ENCODE results near the gene RNF223. TPM values are rescaled to one million over a fixed set of nuclear protein-coding genes. Genes with fewer than 3 reads are reported as not detected.

The RNF223 gene
- total and polyA plus RNA-seq, 4 donors, result 0.54 to 2.4 (median 1.4) TPM

DNA sequence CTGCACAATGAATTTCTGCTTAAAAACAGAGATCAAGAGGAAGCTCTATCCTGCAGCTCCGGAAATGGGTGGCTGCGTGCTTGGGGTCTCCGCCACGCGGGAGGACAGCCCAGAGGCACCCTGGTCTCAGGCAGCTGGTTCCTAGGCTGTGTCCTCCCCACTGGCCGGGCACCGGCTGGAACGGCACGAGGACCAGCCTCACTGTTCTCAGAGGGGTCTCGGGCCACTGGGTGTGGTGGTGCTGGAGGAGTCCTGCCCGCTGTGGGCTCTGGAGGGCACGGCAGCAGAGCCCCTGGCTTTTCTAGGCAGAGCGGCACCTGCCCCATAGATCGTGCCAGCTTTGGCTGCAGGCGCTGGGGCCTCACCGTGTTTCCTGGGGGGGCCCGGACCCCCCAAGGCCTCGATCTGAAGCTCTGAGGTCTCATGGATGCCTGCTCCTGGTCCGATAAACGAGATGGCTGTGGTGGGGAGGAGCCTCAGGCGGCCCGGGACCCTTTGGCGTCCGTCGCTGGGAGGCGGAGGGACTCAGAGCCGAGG is 8.2 kb upstream of the RNF223 start:
- H3K9me3 ChIP-seq (ENCODE audit: control insufficient read depth in 4 of 4, insufficient read depth in 3 of 4, low read length in 3 of 4), result no peaks in the 10 kb centered on the region
- DNase-seq (peak in 1 of 3 donors; percentile 10), ATAC-seq (ENCODE audit: insufficient read depth, low FRiP score) (no peak)
- no peak overlapping the region for H3K4me3 ChIP-seq
- WGBS, 2 donors, result 93 to 94% methylated on average over 27 of the region's 27 CpGs
- H3K27me3 ChIP-seq (ENCODE audit: control insufficient read depth in 3 of 3, insufficient read depth in 3 of 3, low read length in 2 of 3), result peaks cover 0 to 3% (median 0%) of the 10 kb centered on the region in 3 donors
- TF ChIP-seq, protein P1, sequence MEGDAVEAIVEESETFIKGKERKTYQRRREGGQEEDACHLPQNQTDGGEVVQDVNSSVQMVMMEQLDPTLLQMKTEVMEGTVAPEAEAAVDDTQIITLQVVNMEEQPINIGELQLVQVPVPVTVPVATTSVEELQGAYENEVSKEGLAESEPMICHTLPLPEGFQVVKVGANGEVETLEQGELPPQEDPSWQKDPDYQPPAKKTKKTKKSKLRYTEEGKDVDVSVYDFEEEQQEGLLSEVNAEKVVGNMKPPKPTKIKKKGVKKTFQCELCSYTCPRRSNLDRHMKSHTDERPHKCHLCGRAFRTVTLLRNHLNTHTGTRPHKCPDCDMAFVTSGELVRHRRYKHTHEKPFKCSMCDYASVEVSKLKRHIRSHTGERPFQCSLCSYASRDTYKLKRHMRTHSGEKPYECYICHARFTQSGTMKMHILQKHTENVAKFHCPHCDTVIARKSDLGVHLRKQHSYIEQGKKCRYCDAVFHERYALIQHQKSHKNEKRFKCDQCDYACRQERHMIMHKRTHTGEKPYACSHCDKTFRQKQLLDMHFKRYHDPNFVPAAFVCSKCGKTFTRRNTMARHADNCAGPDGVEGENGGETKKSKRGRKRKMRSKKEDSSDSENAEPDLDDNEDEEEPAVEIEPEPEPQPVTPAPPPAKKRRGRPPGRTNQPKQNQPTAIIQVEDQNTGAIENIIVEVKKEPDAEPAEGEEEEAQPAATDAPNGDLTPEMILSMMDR (IDR thresholded peaks at IDR 0.05; ENCODE audit: control extremely low read depth, extremely low read depth), result no peak
- peaks cover 0 to 12% (median 9%) of the 10 kb centered on the region in 5 donors for H3K4me1 ChIP-seq (ENCODE audit: control insufficient read depth in 5 of 5, insufficient read depth in 5 of 5, low read length in 5 of 5)
- H3K9ac ChIP-seq (ENCODE audit: insufficient read depth in 1 of 2, low read length in 2 of 2), result no peak overlapping the region
- H3K27ac ChIP-seq (ENCODE audit: low read depth in 1 of 2, low read length in 1 of 2), result no peak overlapping the region
- H3K36me3 ChIP-seq (ENCODE audit: control insufficient read depth in 4 of 4, insufficient read depth in 4 of 4, low read length in 4 of 4), result peaks cover 0 to 15% (median 0%) of the 10 kb centered on the region in 4 donors

DNA sequence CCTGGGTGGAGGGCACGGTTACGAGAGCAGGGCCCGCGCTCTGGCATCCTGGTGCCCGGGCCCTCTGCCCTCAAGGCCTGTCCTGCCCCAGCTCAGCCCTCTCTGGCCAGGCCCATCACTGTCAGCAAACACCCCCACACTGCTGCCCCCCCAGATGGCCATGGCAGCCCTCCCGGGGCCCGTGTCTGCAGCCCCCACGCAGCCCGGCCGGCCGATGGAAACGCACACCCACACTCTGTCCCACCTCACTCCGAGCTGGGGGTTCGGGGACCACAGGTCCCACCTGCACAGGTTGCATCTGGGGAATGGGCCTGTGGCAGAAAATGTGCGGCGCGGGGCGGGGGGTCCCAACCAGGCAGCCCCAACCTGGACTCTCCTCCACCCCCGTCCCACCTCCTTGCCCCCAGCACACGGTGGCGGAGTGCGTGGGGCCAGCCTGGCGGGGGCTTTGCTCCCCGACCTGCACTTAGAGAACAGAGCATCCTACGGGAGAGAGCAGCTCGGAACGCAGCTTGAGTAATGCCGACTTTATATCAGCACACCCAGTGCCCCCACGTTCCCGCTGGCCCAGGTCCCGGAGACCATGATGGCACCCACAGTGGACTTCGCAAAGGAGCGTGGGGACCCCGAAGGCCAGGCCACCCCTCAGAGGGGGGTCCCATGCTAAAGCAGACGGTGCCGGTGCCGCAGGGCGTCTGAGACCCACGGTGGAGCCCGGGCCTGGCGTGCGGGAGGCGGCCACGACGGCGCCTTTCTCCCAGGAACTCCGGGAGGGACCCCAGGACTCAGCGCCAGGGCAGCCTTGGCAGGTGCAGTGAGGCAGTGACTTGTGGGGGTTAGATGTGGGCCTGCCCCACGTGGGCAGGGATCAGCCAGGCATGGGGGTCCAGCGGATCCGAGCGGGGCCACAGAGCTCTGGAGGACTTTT is 7.5 kb upstream of the RNF223 start:
- 92% methylated on average over 52 of the region's 52 CpGs for WGBS, 2 donors
- TF ChIP-seq, protein P1 (IDR thresholded peaks at IDR 0.05; ENCODE audit: control extremely low read depth, extremely low read depth), result no peak
- no peak overlapping the region for H3K4me3 ChIP-seq
- DNase-seq (peak in 1 of 3 donors; percentile 9), ATAC-seq (ENCODE audit: insufficient read depth, low FRiP score) (no peak)
- H3K9me3 ChIP-seq (ENCODE audit: control insufficient read depth in 4 of 4, insufficient read depth in 3 of 4, low read length in 3 of 4), result no peaks in the 10 kb centered on the region
- H3K27ac ChIP-seq (ENCODE audit: low read depth in 1 of 2, low read length in 1 of 2), result no peak overlapping the region
- H3K4me1 ChIP-seq (ENCODE audit: control insufficient read depth in 5 of 5, insufficient read depth in 5 of 5, low read length in 5 of 5), result peaks cover 0 to 12% (median 9%) of the 10 kb centered on the region in 5 donors
- peaks cover 0 to 3% (median 0%) of the 10 kb centered on the region in 3 donors for H3K27me3 ChIP-seq (ENCODE audit: control insufficient read depth in 3 of 3, insufficient read depth in 3 of 3, low read length in 2 of 3)
- H3K36me3 ChIP-seq (ENCODE audit: control insufficient read depth in 4 of 4, insufficient read depth in 4 of 4, low read length in 4 of 4), result peaks cover 0 to 15% (median 0%) of the 10 kb centered on the region in 4 donors
- H3K9ac ChIP-seq (ENCODE audit: insufficient read depth in 1 of 2, low read length in 2 of 2), result no peak overlapping the region

DNA sequence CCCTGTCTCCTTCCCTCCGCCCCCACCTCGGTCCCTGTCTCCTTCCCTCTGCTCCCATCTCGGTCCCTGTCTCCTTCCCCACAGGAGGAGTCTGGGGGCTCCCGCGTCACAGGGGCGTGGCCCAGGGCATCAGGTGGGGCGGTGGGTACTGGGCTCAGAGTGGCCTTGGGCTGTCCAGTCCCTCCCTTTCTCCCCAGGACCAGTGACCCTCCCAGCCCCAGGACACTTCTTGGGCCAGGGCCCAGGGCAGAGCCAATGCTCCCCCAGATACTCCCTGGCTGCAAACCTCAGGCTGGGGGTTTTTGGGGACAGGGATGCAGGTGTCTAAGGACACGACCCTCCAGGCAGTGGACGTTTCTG is 6.8 kb upstream of the RNF223 start:
- Histone ChIP-seq H3K9me3 (ENCODE audit: control insufficient read depth in 4 of 4, insufficient read depth in 3 of 4, low read length in 3 of 4) (no peaks in the 10 kb centered on the region), H3K27me3 (ENCODE audit: control insufficient read depth in 3 of 3, insufficient read depth in 3 of 3, low read length in 2 of 3) (peaks cover 0 to 3% (median 0%) of the 10 kb centered on the region in 3 donors), H3K4me1 (ENCODE audit: control insufficient read depth in 5 of 5, insufficient read depth in 5 of 5, low read length in 5 of 5) (peaks cover 0 to 12% (median 9%) of the 10 kb centered on the region in 5 donors), H3K27ac (ENCODE audit: low read depth in 1 of 2, low read length in 1 of 2) (no peak overlapping the region), H3K36me3 (ENCODE audit: control insufficient read depth in 4 of 4, insufficient read depth in 4 of 4, low read length in 4 of 4) (peaks cover 0 to 15% (median 0%) of the 10 kb centered on the region in 4 donors), H3K4me3 (no peak overlapping the region), H3K9ac (ENCODE audit: insufficient read depth in 1 of 2, low read length in 2 of 2) (no peak overlapping the region)
- WGBS, 2 donors, result 55 to 68% methylated on average over 9 of the region's 9 CpGs
- ATAC-seq (ENCODE audit: insufficient read depth, low FRiP score) (no peak), DNase-seq (no peak)
- TF ChIP-seq, protein P1 (IDR thresholded peaks at IDR 0.05; ENCODE audit: control extremely low read depth, extremely low read depth), result no peak
